Esophagus squamous epithelium (tissue), 4 donors: ENCODE measurements around the gene CYBC1.

Experiments
- POLR2A ChIP-seq, 4 donors: fragments of 450-650 bp; IDR thresholded peaks; one replicate each; pipeline ENCODE4 v1.6.1; 2017; ENCODE audit warnings: antibody characterized with exemption in 4 of 4, mild to moderate bottlenecking in 4 of 4, moderate library complexity in 3 of 4
- TF ChIP-seq, protein P1 (sequence below), 6 experiments: fragments of 450-650 bp in 4 of 6; fragments of 200-600 bp in 2 of 6; sonication (generic) in 2 of 6; IDR thresholded peaks; one replicate each; pipeline ENCODE4 v1.5.1; 2016 to 2019; ENCODE audit warnings: antibody characterized with exemption in 6 of 6, mild to moderate bottlenecking in 4 of 6, moderate library complexity in 4 of 6

DNA sequence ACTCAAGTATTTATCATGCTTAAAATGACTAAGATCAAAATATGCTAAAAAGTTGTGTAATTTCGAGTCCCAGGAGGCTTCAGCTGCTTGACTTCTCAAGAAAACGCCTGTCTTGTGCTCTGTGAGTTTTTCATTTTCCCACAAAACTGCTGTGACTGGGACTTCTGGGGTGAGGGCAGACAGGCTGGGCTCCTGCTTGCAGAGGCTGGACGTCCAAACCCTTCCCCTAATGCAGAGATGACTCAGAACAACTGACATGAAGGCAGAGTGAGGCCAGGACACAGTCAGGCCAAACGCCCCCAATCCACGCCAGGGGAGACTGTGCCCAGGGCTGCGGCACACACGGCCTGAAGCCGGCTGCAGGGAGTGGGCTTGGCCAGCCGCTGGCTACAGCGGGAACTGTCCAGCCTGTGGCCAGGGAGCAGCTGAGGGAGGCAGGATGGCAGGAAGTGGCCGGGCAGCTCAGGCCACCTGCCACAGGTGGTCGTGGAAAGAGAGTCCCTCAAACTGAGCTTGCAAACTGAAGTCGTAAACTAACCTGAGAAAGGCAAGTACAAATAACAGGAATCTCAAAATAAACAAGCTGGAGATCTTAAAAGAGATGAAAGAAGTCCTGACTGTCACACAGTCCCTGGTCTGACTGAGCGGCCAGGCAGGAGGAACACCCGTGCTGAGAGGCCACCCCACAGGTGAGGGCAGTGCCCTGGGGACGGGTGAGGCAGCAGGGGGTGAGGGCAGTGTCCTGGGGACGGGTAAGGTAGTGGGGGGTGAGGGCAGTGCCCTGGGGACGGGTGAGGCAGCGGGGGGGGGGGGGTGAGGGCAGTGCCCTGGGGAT lies 53.7 kb downstream of the CYBC1 start:
- TF ChIP-seq, protein P1, sequence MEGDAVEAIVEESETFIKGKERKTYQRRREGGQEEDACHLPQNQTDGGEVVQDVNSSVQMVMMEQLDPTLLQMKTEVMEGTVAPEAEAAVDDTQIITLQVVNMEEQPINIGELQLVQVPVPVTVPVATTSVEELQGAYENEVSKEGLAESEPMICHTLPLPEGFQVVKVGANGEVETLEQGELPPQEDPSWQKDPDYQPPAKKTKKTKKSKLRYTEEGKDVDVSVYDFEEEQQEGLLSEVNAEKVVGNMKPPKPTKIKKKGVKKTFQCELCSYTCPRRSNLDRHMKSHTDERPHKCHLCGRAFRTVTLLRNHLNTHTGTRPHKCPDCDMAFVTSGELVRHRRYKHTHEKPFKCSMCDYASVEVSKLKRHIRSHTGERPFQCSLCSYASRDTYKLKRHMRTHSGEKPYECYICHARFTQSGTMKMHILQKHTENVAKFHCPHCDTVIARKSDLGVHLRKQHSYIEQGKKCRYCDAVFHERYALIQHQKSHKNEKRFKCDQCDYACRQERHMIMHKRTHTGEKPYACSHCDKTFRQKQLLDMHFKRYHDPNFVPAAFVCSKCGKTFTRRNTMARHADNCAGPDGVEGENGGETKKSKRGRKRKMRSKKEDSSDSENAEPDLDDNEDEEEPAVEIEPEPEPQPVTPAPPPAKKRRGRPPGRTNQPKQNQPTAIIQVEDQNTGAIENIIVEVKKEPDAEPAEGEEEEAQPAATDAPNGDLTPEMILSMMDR (IDR thresholded peaks at IDR 0.05) = no peak
- TF ChIP-seq POLR2A (IDR thresholded peaks at IDR 0.05) = no peak
